Measurements from ENCODE around the gene KTI12.
"Not testable (repeated sequence)": the region's sequence is repeated elsewhere in the genome, so short reads cannot be mapped to it uniquely, and the experiment has no call there.

KTI12 gene

GRCh38 chr1:52054496-52055065 lies 21.0 kb upstream of the KTI12 start:
- H4K8ac ChIP-seq (ENCODE audit: low read depth, low read length), result no peak overlapping the region
- H2AFZ ChIP-seq (ENCODE audit: low read length), result peak overlapping the region; percentile 87
- H3K36me3 ChIP-seq (replicated peaks in 1 of 2; ENCODE audit: control insufficient read depth in 2 of 2, insufficient read depth in 2 of 2, low read length in 2 of 2), result peaks cover 1 to 54% of the 10 kb centered on the region in 2 donors
- WGBS, 2 donors (ENCODE audit: extremely low coverage in 2 of 2, insufficient read length in 2 of 2, insufficient replicate concordance in 1 of 2), result no CpG with 5 or more reads among the region's 13 CpGs
- H2BK15ac ChIP-seq (ENCODE audit: low read length), result no peak overlapping the region
- peak overlapping the region; percentile 86 for H3K23ac ChIP-seq (ENCODE audit: low read depth, low read length, poor library complexity)
- peak overlapping the region; percentile 89 for H3K27ac ChIP-seq (replicated peaks; ENCODE audit: low read length)
- H3K14ac ChIP-seq (ENCODE audit: low read length), result no peak overlapping the region
- H4K91ac ChIP-seq (ENCODE audit: low read depth, low read length, poor library complexity), result no peak overlapping the region
- no peak overlapping the region for H2BK12ac ChIP-seq (ENCODE audit: low read length)
- H3K27me3 ChIP-seq (ENCODE audit: control insufficient read depth in 3 of 3, insufficient read depth in 3 of 3, low read depth in 1 of 3, low read length in 3 of 3), result no peaks in the 10 kb centered on the region
- H3K4me2 ChIP-seq (ENCODE audit: insufficient read depth, low read length, poor library complexity, severe bottlenecking), result peak overlapping the region; percentile 66
- H3K79me1 ChIP-seq (ENCODE audit: low read depth, low read length), result no peaks in the 10 kb centered on the region
- peaks cover 3 to 9% of the 10 kb centered on the region in 2 donors for H3K4me1 ChIP-seq (ENCODE audit: control insufficient read depth in 2 of 2, insufficient read depth in 1 of 2, low read depth in 1 of 2, low read length in 2 of 2)
- peak overlapping the region; percentile 71 to 91 for H3K4me3 ChIP-seq (ENCODE audit: low read length in 2 of 2)
- H2BK5ac ChIP-seq (ENCODE audit: low read length), result peak overlapping the region; percentile 30
- no peak for DNase-seq (ENCODE audit: low spot score)
- no peak overlapping the region for H3K4ac ChIP-seq (ENCODE audit: low read length)
- H3K18ac ChIP-seq (ENCODE audit: low read length), result no peak overlapping the region
- no peaks in the 10 kb centered on the region for H3K9me3 ChIP-seq (replicated peaks in 1 of 2; ENCODE audit: control insufficient read depth in 2 of 2, insufficient read depth in 1 of 2, low read depth in 1 of 2, low read length in 2 of 2)
- peak overlapping the region; percentile 97 for H3K9ac ChIP-seq (ENCODE audit: low read depth, low read length, poor library complexity)
- no peak overlapping the region for H2BK120ac ChIP-seq (ENCODE audit: low read depth, low read length)
- no peak overlapping the region for H2AK5ac ChIP-seq (ENCODE audit: low read depth, low read length)

- Histone ChIP-seq H3K4me3 (ENCODE audit: low read length in 2 of 2) (peak overlapping the region in 1 of 2 donors; percentile 71), H2BK120ac (ENCODE audit: low read depth, low read length) (no peak overlapping the region)
- WGBS, 2 donors (ENCODE audit: extremely low coverage in 2 of 2, insufficient read length in 2 of 2, insufficient replicate concordance in 1 of 2), result no CpG with 5 or more reads among the region's 1 CpG
Observed at GRCh38 chr1:52053862-52054261, 20.3 kb upstream of the KTI12 start.

GRCh38 chr1:52049337-52049736 lies 15.7 kb upstream of the KTI12 start:
- DNase-seq (ENCODE audit: low spot score); H2AFZ ChIP-seq (ENCODE audit: low read length); H3K4me2 ChIP-seq (ENCODE audit: insufficient read depth, low read length, poor library complexity, severe bottlenecking); H3K18ac ChIP-seq (ENCODE audit: low read length); H2BK12ac ChIP-seq (ENCODE audit: low read length); H4K8ac ChIP-seq (ENCODE audit: low read depth, low read length); H3K79me1 ChIP-seq (ENCODE audit: low read depth, low read length); H2AK5ac ChIP-seq (ENCODE audit: low read depth, low read length); H3K27ac ChIP-seq (replicated peaks; ENCODE audit: low read length); H4K91ac ChIP-seq (ENCODE audit: low read depth, low read length, poor library complexity); H2BK15ac ChIP-seq (ENCODE audit: low read length); H2BK5ac ChIP-seq (ENCODE audit: low read length); H3K9ac ChIP-seq (ENCODE audit: low read depth, low read length, poor library complexity); H3K27me3 ChIP-seq (ENCODE audit: control insufficient read depth in 3 of 3, insufficient read depth in 3 of 3, low read depth in 1 of 3, low read length in 3 of 3); H3K4ac ChIP-seq (ENCODE audit: low read length); H3K9me3 ChIP-seq (replicated peaks in 1 of 2; ENCODE audit: control insufficient read depth in 2 of 2, insufficient read depth in 1 of 2, low read depth in 1 of 2, low read length in 2 of 2); H2BK120ac ChIP-seq (ENCODE audit: low read depth, low read length); H3K4me1 ChIP-seq (ENCODE audit: control insufficient read depth in 2 of 2, insufficient read depth in 1 of 2, low read depth in 1 of 2, low read length in 2 of 2); H3K4me3 ChIP-seq (ENCODE audit: low read length in 2 of 2); H3K14ac ChIP-seq (ENCODE audit: low read length); H3K23ac ChIP-seq (ENCODE audit: low read depth, low read length, poor library complexity): not testable (repeated sequence)
- peaks cover 1 to 48% of the 10 kb centered on the region in 2 donors for H3K36me3 ChIP-seq (replicated peaks in 1 of 2; ENCODE audit: control insufficient read depth in 2 of 2, insufficient read depth in 2 of 2, low read length in 2 of 2)
- no CpG with 5 or more reads among the region's 4 CpGs for WGBS, 2 donors (ENCODE audit: extremely low coverage in 2 of 2, insufficient read length in 2 of 2, insufficient replicate concordance in 1 of 2)

More at GRCh38 chr1:52053862-52054261, 20.3 kb upstream of the KTI12 start:
- H2BK15ac ChIP-seq (ENCODE audit: low read length), result no peak overlapping the region
- H3K4ac ChIP-seq (ENCODE audit: low read length), result no peak overlapping the region
- H3K79me1 ChIP-seq (ENCODE audit: low read depth, low read length), result no peaks in the 10 kb centered on the region
- no peak overlapping the region for H2AFZ ChIP-seq (ENCODE audit: low read length)
- no peak overlapping the region for H3K27ac ChIP-seq (replicated peaks; ENCODE audit: low read length)
- peaks cover 1 to 47% of the 10 kb centered on the region in 2 donors for H3K36me3 ChIP-seq (replicated peaks in 1 of 2; ENCODE audit: control insufficient read depth in 2 of 2, insufficient read depth in 2 of 2, low read length in 2 of 2)
- H3K14ac ChIP-seq (ENCODE audit: low read length), result no peak overlapping the region
- no peak overlapping the region for H2BK5ac ChIP-seq (ENCODE audit: low read length)
- no peak overlapping the region for H2AK5ac ChIP-seq (ENCODE audit: low read depth, low read length)
- no peak overlapping the region for H3K23ac ChIP-seq (ENCODE audit: low read depth, low read length, poor library complexity)
- no peak for DNase-seq (ENCODE audit: low spot score)
- no peak overlapping the region for H2BK12ac ChIP-seq (ENCODE audit: low read length)
- H4K8ac ChIP-seq (ENCODE audit: low read depth, low read length), result no peak overlapping the region
- H3K4me1 ChIP-seq (ENCODE audit: control insufficient read depth in 2 of 2, insufficient read depth in 1 of 2, low read depth in 1 of 2, low read length in 2 of 2), result peaks cover 3 to 9% of the 10 kb centered on the region in 2 donors
- no peak overlapping the region for H3K18ac ChIP-seq (ENCODE audit: low read length)
- no peaks in the 10 kb centered on the region for H3K27me3 ChIP-seq (ENCODE audit: control insufficient read depth in 3 of 3, insufficient read depth in 3 of 3, low read depth in 1 of 3, low read length in 3 of 3)
- no peaks in the 10 kb centered on the region for H3K9me3 ChIP-seq (replicated peaks in 1 of 2; ENCODE audit: control insufficient read depth in 2 of 2, insufficient read depth in 1 of 2, low read depth in 1 of 2, low read length in 2 of 2)
- H4K91ac ChIP-seq (ENCODE audit: low read depth, low read length, poor library complexity), result no peak overlapping the region
- peak overlapping the region; percentile 66 for H3K4me2 ChIP-seq (ENCODE audit: insufficient read depth, low read length, poor library complexity, severe bottlenecking)
- H3K9ac ChIP-seq (ENCODE audit: low read depth, low read length, poor library complexity), result no peak overlapping the region

GRCh38 chr1:52045666-52046195 lies 12.1 kb upstream of the KTI12 start:
- H3K14ac ChIP-seq (ENCODE audit: low read length); DNase-seq (ENCODE audit: low spot score); H3K4me3 ChIP-seq (ENCODE audit: low read length in 2 of 2); H3K4ac ChIP-seq (ENCODE audit: low read length); H4K91ac ChIP-seq (ENCODE audit: low read depth, low read length, poor library complexity); H2BK120ac ChIP-seq (ENCODE audit: low read depth, low read length); H3K4me2 ChIP-seq (ENCODE audit: insufficient read depth, low read length, poor library complexity, severe bottlenecking); H3K23ac ChIP-seq (ENCODE audit: low read depth, low read length, poor library complexity); H3K27me3 ChIP-seq (ENCODE audit: control insufficient read depth in 3 of 3, insufficient read depth in 3 of 3, low read depth in 1 of 3, low read length in 3 of 3); H2AK5ac ChIP-seq (ENCODE audit: low read depth, low read length); H3K79me1 ChIP-seq (ENCODE audit: low read depth, low read length); H3K9ac ChIP-seq (ENCODE audit: low read depth, low read length, poor library complexity); H2AFZ ChIP-seq (ENCODE audit: low read length); H2BK12ac ChIP-seq (ENCODE audit: low read length); H3K27ac ChIP-seq (replicated peaks; ENCODE audit: low read length); H2BK15ac ChIP-seq (ENCODE audit: low read length); H2BK5ac ChIP-seq (ENCODE audit: low read length); H3K18ac ChIP-seq (ENCODE audit: low read length); H3K4me1 ChIP-seq (ENCODE audit: control insufficient read depth in 2 of 2, insufficient read depth in 1 of 2, low read depth in 1 of 2, low read length in 2 of 2); H3K9me3 ChIP-seq (replicated peaks in 1 of 2; ENCODE audit: control insufficient read depth in 2 of 2, insufficient read depth in 1 of 2, low read depth in 1 of 2, low read length in 2 of 2); H4K8ac ChIP-seq (ENCODE audit: low read depth, low read length): not testable (repeated sequence)
- no CpG with 5 or more reads among the region's 4 CpGs for WGBS, 2 donors (ENCODE audit: extremely low coverage in 2 of 2, insufficient read length in 2 of 2, insufficient replicate concordance in 1 of 2)
- H3K36me3 ChIP-seq (replicated peaks in 1 of 2; ENCODE audit: control insufficient read depth in 2 of 2, insufficient read depth in 2 of 2, low read length in 2 of 2), result peaks cover 0 to 30% of the 10 kb centered on the region in 2 donors
